CD4-positive, alpha-beta T cell treated with Interleukin-6 for 4 hours (primary cell): ENCODE data around the gene PLCG2.
"Not testable (repeated sequence)": the region's sequence is repeated elsewhere in the genome, so short reads cannot be mapped to it uniquely, and the experiment has no call there.

Experiments used
- DNase-seq: peaks from one replicate; pipeline ENCODE4 v3.0.0-alpha.2; 2020; ENCODE audit warnings: mixed read lengths

PLCG2 gene

DNA sequence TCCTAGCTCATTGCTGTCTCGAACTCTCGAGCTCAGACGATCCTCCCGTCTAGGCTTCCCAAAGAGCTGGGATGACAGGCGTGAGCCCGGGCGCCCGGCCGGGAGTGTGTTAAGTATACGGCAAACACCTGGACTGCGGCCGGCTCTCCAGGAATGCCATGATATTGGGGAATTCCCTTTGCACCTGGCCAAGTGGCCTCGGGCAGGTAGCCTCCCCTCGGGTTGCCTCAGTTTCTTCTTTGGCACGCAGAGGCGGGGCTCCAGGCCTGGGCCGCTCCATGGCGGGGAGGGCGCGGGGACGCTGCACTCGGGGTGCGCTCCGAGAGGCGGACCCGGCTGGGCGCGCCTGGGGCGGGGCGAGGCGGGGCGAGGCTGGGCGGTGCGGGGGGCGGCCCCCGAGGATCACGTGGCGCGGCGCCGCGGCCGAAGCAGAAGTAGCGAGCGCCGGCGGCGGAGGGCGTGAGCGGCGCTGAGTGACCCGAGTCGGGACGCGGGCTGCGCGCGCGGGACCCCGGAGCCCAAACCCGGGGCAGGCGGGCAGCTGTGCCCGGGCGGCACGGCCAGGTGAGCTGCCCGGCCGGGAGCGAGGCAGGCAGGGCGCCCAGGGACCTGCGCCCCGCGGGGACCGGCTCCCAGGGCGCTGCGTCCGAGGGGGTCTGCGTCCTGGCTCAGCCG lies at the start of gene PLCG2:
PLCG2 (plus strand) TSS at position 431 of the 675 bp plus-strand sequence. CDS start 6,699 bp downstream, outside the sequence.
- DNase-seq, result peak; percentile 65

DNA sequence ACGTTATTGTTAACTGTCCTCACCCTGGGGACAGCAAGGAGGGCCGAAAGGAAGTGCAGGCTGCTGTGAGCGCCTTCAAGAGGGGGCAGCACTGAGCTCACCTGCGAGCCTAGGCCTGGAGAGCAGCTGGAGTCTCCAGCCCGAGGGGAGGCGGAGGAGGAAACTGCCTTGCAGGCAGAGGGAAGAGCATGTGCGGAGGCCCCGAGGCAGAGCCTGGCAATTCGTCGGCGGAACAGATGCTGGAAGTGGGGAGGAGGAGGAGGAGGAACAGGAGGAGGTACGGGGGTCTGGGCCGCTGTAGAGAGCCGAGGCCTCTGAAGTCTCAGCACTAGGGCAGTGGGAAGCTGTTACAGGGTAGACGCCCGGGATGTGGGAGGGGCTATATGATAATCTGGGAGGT lies 49.6 kb upstream of the PLCG2 start:
- no peak for DNase-seq

DNA sequence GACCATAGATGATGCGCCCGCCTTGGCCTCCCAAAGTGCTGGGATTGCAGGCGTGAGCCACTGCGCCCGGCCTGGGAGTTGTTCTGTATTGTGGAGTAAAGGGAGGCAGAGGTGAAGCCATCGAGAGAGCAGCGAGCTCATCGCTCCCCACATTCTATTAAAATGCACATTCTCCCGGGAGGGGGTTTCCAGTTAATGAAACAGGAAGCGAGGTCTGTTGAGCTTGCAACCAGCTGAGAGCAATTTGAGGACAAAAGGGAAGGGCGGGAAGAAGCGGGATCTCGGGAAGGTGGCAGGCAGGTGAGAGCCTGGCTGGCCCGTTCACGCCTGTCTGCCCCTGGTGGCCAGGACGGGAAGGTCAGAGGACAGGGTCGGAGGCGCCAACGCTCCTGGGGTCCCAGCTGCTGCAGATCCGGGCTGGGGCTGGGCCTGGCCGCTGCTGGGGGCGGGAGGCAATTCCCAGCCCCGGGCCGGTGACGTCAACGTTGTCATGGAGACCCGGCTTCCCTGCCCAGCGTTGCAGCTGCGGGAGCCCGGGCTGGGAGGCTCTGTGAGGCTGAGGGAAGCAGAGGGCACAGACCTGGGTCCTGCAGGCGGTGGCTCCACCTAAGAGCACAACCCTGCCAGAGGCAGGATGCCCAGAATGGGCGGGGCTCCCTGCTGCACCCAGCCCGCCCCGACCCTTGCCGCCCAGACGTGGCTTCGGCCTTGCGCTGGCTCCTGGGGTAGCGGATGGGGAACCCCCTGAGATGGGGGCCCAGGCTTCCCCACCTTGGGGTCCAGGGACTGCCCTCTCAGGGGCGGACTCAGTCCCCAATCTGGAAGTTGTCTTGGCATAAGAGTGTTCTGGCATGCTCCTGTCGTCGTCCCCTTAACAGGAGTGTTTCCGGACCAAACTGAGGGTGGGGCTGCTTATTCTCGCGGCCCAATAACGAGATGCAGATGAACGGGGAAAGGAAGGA lies 48.7 kb upstream of the PLCG2 start:
- DNase-seq, result peak; percentile 73

DNA sequence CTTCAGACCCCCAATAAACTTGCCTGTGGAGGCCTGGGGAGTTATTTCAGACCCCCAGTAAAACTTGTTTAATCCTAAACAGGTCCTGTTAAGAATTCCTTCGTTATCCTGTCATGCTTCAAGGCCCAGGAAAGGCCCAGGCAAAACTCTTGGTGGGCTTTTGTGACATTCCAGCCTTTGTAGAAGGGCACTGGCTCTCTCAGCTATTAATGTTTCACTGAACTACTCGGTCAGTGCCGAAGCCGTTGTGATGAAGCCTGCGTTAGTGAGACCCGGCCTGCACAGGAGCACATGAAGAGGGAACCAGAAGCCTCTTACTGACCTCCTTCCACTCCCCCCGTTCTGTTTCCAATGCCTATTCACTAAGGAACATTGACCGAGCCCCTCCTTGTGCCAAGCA lies 47.4 kb upstream of the PLCG2 start:
- DNase-seq, result no peak

DNA sequence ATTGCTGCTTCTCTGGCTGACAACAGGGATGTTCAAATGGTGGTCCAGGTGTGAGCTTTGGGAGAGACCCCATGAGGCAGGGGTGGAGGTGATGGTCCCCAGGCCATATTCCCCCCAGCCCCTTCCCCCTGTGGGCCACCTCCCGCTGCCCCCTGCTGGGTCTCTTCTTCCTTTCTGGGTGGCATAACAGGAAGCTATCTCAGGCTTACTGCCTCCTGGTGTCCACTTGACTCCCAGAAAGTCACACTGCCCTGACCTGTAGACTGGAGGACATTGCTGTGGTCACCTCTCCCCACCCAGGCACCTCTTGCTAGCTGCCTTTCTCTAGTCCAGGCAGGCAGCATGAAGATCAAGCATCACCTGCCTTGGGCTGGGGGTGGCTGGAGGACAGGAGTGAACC lies 46.4 kb upstream of the PLCG2 start:
- DNase-seq, result no peak

DNA sequence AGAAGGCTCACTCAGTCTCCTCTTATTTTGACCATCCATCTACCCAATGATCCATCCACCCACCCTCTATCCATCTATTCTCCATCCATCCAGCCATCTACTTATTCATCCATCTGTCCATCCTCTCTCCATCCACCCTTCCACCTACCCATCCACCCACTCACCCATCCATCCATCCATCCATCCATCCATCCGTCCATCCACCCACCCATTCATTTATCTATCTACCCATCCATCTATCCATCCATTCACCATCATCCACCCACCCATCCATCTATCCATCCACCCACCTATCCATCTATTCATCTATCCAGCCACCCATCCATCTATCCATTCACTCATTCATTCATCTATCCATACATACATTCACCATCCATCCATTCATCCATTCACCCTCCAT lies 45.8 kb upstream of the PLCG2 start:
- no peak for DNase-seq

DNA sequence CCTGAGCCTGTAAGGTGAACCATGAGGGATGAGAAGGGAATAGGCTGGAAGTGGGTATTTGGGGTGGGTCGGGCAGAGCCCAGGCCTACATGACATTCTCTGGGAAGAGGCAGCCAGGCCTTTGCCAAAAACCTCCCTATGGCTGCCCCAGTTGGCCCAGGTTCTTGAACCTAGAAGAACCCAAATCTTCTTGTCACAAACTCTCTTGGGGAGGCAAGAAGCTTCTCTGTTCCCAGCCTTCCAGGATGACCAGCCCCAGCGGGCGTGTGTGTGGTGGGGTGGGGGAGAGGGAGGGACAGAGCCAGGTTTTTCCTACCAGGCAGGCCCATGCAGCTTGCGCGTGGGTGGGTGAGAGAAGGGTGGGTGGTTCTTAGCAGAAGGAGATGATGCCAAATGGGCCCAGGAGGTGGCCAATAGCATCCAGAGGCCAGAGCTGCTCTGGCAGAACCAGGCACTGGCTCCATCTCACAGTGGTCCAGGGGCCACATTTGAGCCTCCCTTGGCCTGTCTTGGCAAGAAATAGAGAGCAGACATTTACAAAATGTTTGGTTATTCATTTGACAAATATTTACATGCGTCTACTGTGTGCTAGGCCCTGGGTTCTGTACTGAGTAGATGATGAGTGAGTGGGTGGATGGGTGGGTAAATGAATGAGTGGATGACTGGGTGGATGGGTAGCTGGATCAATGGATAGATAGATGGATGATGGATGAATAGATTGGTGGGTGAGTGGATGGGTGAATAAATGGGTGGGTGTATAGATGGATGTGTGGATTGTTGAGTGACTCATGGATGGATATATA lies 44.3 kb upstream of the PLCG2 start:
- no peak for DNase-seq

DNA sequence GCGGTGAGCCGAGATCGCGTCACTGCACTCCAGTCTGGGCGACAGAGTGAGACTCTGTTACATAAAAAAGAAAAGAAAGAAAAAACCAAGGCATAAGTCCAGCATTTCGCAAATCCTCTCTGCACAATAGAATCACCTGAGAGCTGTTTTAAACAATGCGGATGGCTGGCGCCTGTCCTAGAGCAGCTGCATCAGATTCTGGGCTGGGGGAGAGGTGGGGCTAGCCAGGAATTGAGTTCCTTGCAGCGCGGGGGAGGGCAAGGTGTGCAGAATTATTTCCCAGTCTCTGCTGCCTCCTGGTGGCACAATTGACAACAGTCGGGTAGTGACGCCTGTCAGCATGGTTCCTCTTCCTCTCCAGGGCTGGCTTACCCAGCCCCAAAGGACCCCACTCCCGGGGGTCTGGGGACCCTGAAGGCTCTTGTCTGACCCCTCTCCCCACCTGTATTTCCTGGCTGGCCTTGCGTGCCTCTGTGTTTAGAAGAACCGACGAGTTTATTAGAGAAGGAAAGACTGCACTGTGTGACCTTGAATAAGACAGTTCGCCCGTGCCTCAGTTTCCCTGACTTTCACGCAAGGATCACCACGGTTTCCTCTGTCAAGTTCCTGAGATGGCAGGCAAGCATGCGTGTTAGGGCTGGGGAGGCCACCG lies 41.1 kb upstream of the PLCG2 start:
- DNase-seq, result peak; percentile 92

DNA sequence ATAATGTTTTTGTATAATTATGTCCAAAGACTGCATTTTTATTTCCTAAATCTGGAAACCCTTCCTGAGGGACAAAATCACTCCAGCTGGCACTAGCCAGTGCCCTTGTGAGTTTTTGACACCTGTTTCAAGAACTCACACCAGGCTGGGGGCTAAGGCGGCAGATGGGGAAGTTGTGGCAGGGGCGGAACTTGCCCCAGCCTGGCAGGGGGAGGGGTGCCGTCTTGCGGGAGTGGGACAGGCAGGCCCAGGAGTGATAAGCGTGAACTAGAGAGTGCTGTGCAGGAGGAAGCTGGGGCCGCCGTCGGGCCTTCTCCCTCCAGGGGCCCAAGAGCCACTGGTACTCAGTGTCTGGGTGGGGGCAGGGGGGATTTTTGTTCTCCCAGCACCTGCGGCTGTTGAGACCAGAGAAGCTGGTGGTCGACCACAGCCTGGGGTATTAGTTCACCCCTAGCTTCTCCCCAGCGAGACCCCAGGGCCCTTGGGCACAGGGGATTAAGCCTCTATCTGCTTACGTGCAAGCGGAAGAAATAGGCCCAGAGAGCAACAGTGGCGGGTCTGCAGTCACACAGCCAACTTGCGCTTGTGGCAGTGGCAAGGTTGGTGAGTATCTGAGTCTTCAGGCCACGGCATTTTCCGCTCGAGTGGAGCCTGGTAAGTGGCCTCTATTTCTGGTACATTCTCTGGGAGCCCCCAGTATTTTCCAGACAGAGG lies 40.2 kb upstream of the PLCG2 start:
- DNase-seq, result no peak

DNA sequence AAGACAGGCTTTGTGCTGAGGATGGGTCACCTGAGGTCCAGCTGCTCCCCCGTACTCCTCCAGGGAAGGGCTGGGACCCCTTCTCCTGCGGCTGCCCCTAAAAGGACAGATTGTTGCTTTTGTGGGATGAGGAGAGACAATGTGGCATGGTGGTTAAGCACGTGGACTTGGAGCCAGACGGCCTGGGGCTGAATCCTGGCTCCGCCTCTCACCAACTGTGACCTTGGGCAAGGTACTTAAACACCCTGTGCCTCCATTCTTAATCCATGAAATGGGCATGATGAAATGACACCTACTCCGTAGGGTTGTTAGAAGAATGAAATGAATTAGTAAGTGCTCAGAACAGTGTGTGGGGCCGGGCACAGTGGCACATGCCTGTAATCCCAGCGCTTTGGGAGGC lies 39.6 kb upstream of the PLCG2 start:
- no peak for DNase-seq

DNA sequence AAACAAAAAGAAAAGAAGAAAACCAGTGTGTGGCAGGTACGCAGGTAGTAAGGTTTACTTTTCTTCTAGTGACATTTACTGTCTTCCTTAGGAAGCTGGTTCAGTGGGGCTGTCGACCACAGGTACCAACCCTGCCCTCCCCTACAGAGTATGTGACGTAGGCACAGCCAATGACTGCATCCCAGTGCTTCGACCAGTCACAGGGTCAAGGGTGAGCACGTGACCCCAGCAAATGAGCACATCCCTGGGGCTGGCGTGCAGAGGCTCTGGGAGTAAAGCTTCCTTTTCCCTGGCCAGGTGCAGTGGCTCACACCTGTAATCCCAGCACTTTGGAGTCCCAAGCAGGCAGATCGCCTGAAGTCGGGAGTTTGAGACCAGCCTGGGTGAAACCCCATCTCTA lies 38.9 kb upstream of the PLCG2 start:
- DNase-seq, result no peak

DNA sequence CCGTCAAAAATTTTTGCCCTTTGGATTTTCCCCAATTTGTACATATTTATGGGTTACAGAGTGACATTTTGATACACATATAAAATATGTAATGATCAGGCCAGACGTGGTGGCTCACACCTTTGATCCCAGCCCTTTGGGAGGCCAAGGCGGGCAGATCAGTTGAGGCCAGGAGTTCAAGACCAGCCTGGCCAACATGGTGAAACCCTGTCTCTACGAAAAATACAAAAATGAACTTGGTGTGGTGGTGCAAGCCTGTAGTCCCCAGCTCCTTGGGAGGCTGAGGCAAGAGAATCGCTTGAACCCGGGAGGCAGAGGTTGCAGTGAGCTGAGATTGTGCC lies 37.7 kb upstream of the PLCG2 start:
- not testable (repeated sequence) for DNase-seq

DNA sequence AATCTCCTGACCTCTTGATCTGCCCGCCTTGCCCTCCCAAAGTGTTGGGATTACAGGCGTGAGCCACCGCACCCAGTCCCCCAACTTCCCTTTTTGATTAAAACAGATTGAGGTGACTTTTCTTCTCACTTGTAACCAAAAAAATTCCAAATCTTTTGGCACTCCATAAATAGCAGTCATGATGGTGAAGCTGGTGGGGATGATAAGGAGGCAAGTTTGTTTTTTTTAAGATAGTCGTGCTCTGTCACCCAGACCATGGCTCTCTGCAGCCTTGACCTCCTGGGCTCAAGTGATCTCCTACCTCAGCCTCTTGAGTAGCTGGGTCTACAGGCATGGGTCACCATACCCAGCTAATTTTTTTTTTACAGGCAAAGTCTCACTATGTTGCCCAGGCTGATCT lies 34.7 kb upstream of the PLCG2 start:
- no peak for DNase-seq

DNA sequence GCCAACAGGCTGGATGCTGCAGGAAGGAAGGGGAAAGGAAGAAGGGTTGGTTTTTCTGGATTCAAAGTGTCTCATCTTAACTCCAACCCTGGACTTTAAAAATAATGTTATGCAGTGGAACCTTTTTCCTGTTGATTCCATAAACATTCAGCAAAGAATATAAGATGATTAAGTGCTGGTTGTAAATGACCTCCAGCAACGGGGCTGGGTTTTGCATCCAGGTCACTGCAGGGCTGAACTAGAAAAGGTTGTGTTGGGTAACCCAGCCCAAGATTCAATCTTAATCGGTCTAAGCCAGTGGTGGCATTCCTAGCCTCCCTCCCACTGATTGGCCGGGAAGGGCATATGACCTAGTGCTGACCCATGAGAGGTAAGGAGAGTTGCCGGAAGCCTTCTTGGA lies 34.2 kb upstream of the PLCG2 start:
- no peak for DNase-seq

DNA sequence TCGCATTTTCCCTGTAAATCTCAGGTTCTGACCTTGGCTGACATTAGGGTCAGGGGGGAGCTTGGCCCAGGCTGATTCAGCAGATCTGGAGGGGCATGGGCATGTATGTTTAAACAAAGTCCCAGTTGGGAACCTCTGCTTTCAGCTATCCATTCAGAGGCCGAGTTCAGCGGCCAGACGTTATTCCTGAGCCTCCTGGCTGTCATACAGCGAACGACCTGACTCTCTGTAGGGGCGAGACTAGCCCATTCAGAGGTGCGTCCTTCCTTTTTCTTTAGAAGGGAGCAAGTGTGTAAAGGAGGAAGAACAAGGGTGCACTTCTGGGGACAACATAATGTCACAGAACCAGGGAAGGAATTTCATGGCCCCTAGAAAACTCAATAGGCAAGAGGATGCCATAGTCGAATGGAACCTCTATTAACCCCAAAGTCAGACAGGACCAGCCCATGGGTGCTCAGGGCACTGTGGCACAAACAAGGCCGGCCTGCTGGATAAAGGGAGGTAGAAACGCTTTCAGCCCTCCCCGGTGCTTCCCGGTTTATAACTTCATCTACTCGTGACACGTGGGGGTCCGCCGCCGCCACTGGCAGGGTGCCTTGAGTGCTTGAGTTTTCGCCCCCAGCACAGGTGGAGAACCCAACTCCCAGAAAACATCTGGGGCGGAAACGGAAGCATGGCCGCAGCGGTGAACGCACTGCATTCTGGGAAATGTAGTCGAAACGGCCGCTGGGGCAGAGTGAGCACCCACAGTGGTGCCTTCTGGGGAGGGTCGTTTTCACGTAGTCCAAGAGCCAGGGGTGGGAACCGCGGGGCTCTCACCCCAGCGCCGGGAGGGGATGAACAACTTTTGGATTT lies 33.2 kb upstream of the PLCG2 start:
- DNase-seq, result peak; percentile 81

DNA sequence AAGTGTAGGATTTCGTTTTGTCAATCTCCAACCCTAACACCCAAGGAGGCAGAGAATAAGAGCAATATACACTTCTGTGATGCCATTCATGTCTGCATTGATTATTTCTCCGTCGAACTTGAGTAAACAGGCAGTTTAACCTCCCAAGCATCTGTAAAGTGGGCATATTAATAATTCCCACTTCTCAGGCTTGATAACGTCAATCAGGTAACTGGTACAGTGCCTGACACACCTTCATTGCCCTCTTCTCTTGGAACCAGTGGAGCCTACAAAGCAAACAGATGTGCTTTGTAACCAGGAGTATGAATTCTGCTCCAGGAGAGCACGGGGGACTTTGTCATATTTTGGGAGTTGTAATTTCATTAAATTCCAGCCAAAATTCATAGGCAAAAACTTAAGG lies 32.5 kb upstream of the PLCG2 start:
- no peak for DNase-seq

DNA sequence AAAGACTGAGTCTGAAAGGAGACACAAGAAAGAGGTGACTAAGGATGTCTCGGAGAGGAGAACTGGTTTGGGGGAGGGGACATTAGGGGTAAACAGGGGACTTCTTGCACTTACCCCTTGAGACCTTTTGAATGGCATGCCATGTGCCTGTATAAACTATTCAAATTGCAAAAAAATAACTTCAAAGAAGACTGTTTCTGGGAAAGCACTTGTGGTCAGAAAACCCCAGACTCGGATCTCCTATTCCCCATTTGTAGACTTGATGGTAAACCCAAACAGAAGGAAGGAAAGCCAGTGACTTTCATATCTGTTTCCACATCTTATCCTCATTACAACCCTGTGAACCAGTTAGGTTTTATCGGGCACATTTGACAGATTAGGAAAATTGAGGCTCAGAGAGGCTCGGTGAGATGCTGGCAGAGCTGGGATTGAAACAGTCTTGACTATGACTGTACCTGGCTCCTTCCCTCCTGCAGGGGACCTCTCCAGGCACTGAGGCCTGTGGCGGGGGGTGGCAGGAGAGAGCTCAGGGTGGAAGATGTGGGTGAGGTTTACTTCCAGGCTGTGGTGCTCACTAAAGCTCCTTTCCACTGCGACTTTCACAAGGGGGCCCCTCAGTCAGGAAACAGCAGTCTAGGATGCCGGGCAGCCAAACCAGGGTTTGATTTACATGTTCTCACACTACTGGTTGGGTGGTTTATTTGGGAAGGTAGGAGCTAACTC lies 30.5 kb upstream of the PLCG2 start:
- no peak for DNase-seq

DNA sequence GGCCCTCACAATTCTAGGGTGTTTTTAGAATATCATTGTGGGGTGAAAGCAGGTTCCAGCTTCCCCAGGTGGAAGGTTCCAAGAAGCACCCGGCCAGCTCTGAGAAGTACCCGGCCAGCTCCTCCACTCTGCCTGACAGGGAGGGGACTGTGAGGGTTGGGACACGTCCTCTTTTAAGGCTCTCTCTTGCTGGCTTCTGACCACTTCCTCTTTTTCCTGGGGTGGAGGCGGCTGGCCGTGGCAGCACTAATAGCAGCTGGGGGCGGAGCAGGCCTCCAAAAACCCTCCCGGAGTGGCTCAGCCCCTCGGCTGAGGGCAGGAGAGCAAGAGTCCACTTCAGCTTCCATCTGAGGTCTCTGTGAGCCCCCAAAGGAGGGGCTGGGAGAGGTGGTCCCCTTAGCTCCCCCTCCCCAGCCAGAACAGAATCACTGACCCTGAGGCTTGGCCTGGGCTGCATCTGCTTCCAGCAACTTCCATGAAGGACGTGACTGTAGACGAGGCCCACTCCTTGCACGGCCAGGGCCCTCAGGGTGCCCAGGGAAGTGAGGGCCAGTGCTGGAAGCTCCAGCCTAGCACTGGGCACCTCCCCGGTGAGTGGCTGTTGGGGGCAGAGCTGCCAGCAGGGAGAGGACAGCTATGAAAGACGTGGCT lies 26.7 kb upstream of the PLCG2 start:
- no peak for DNase-seq

DNA sequence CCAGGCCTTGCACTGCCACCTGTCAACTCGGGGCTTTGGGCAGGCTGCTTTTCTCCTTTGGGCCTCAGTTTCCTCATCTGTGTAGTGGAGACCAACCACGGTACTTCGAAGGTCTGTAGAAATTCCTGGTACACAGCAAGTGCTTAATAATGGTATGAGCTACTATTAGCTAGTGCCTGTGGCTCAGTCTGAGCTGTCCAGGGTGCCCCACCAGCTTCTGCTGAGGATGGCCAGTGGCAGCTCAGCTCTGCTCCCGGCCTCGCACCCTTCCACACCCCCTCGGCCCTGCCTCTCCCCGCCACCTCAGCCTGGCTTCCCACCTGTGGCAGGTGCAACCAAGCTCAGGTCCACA lies 26.2 kb upstream of the PLCG2 start:
- no peak for DNase-seq

DNA sequence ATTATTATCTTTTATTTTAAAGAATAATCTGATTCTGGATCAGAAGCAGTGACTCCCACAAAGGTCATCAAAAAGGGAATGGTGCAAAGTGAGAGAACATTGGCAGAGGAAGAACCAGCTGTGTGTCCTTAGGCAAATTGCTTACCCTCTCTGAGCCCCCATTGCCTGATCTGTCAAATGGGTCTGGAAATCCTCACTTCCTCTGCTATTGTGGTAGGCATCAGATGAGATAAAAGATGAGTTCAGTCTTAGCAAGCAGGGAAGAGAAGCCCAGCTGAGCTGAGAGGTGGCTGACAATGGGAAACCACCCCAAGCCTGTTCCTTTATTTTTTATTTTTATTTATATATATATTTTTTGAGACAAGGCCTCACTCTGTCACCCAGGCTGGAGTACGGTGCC lies 24.2 kb upstream of the PLCG2 start:
- no peak for DNase-seq
